Subcutaneous abdominal adipose tissue (tissue), 5 donors: ENCODE measurements around the gene STARD10.

Source experiments
- H3K27ac ChIP-seq: one replicate; pipeline ENCODE4 v1.7.0; 2013; ENCODE audit warnings: low read depth, mild to moderate bottlenecking, inconsistent platforms, low read length, moderate library complexity
- H3K27me3 ChIP-seq, 5 donors: one replicate each; pipeline ENCODE4 v1.7.0; 2013; ENCODE audit warnings: low read length in 5 of 5, inconsistent platforms in 1 of 5; ENCODE audit not compliant: control insufficient read depth in 5 of 5, insufficient read depth in 4 of 5
- H3K36me3 ChIP-seq, 5 donors: one replicate each; pipeline ENCODE4 v1.7.0; 2013; ENCODE audit warnings: low read length in 5 of 5; ENCODE audit not compliant: control insufficient read depth in 5 of 5, insufficient read depth in 5 of 5
- H3K4me1 ChIP-seq, 5 donors: one replicate each; pipeline ENCODE4 v1.7.0; 2013; ENCODE audit warnings: low read length in 5 of 5, mild to moderate bottlenecking in 3 of 5, moderate library complexity in 1 of 5; ENCODE audit not compliant: control insufficient read depth in 5 of 5, insufficient read depth in 5 of 5
- H3K4me3 ChIP-seq, 5 donors: one replicate each; pipeline ENCODE4 v1.7.0; 2013; ENCODE audit warnings: low read length in 5 of 5, low read depth in 1 of 5
- H3K9ac ChIP-seq, 5 donors: one replicate each; pipeline ENCODE4 v1.7.0; 2013; ENCODE audit warnings: low read length in 5 of 5, mild to moderate bottlenecking in 4 of 5, moderate library complexity in 3 of 5
- H3K9me3 ChIP-seq, 5 donors: one replicate each; pipeline ENCODE4 v1.7.0; 2013; ENCODE audit warnings: low read length in 5 of 5; ENCODE audit not compliant: control insufficient read depth in 5 of 5
- donor health status: healthy.
- donor health status: healthy.
- donor health status: healthy.
- donor health status: healthy.
- donor health status: healthy.

The STARD10 gene, protein sequence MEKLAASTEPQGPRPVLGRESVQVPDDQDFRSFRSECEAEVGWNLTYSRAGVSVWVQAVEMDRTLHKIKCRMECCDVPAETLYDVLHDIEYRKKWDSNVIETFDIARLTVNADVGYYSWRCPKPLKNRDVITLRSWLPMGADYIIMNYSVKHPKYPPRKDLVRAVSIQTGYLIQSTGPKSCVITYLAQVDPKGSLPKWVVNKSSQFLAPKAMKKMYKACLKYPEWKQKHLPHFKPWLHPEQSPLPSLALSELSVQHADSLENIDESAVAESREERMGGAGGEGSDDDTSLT

DNA sequence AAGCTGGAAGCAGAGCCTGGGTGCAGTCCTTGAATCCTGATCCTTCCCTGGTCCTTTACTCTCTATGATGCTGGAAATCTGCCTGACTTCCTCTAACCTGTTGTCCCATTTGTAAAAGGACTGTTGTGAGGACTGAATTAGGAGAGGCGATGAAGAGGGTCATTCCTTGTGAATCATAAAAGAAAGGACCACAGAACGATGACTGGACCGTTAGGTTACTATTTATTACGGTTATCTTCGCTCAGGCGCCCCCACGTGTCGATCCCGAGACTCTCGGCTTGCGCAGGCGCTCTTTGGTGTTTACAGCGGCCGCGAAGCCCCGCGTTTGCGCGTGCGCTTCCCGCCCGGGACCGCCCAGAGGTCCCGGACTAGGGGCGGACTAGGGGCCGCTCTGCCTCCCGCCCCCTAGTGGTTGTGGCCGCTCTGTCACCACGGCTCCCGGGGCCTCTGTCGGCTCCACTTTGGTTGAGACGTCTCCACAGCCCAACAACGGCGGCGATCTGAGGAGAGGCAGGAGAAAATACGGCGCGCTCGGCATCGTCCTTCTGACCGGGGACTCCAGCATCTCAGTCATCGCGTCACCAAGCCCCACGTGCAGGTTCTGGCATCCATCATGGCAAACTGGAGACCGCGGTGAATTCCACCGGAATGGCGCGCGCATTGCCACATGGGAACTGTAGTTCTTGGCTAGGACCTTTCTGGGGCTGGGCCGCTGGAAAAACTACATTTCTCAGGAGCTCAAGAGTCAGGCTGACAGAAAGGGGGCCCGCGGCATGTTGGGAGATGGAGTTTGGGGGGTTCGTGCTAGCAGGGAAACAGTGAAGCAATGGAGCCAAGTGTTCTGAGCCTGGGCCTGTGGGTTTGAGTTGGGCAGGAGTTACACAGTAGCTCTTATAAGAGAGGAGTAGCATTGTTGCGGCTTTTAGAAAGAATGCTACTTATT is at the start of gene STARD10:
TSS of gene STARD10 (minus strand) at position 623 of the 943 bp plus-strand sequence. CDS start 12,866 bp downstream, outside the sequence.
- Histone ChIP-seq H3K36me3 (no peaks in the 10 kb centered on the region), H3K9ac (peak within 1 kb of the TSS in 4 of 5 donors; percentile 36 to 71 (median 64)), H3K4me1 (peaks cover 0 to 35% (median 27%) of the 10 kb centered on the region in 5 donors), H3K27me3 (no peaks in the 10 kb centered on the region), H3K9me3 (no peaks in the 10 kb centered on the region), H3K4me3 (peak within 1 kb of the TSS; percentile 72 to 91 (median 82)), H3K27ac (peak within 1 kb of the TSS; percentile 82)

DNA sequence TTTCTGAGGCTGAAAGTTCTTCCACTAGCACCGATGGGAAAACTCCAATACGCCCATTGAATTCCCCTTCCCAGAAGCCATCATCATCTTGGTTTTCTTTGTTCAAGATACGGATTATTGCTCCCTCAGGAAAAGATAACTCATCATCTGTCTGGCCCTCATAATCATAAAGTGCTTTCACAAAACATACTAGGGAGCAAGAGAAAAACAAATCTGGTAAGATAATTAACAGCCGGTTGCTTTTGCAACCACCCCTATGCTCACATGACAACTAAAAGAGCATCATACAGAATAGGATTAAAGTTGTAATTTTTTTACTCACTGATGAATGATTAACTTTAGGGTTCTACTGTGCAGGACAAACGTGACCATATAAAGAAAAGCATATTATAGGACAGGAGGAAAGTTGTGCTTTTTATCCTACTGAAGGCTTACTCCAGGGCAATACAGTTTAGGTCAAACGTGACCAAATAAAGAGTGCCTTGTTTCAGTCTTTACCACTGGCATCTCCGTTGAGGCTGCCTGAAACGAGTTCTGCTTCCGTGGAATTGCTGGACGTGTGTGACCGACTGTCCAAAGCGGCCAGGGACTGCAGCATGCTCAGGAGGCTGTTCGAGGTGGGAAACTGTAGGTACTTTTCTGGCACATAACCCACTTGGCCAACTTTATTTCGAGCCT is 48.9 kb upstream of the STARD10 start:
- Histone ChIP-seq H3K27me3 (no peaks in the 10 kb centered on the region), H3K9me3 (no peaks in the 10 kb centered on the region), H3K4me3 (no peak overlapping the region), H3K4me1 (peaks cover 0 to 20% (median 7%) of the 10 kb centered on the region in 5 donors), H3K36me3 (peaks cover 11 to 64% (median 29%) of the 10 kb centered on the region in 5 donors), H3K9ac (no peak overlapping the region), H3K27ac (peak overlapping the region; percentile 34)

DNA sequence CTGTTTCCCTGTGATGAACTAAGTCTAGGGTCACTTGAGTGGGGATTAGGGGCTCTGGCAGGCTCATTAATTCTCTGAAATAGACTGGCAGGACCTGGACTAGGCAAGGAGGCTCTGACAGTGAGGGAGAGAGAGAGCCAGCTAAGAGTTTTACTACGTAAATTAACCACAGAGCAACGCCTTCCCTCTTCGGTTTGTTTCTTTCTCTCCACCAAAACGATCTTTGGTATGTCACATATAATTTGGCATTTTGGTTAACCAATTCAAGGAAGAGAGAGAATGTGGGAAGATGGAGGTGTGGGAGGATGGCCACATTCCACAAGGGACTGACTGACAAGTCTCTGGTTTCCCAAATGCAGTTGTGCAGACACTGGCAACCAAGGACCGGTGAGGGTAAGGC is 48.3 kb upstream of the STARD10 start:
- H3K27me3 ChIP-seq = no peaks in the 10 kb centered on the region
- H3K9ac ChIP-seq = no peak overlapping the region
- H3K4me1 ChIP-seq = peaks cover 0 to 26% (median 7%) of the 10 kb centered on the region in 5 donors
- H3K9me3 ChIP-seq = no peaks in the 10 kb centered on the region
- H3K4me3 ChIP-seq = no peak overlapping the region
- H3K36me3 ChIP-seq = peaks cover 11 to 70% (median 33%) of the 10 kb centered on the region in 5 donors
- H3K27ac ChIP-seq = peak overlapping the region; percentile 34

DNA sequence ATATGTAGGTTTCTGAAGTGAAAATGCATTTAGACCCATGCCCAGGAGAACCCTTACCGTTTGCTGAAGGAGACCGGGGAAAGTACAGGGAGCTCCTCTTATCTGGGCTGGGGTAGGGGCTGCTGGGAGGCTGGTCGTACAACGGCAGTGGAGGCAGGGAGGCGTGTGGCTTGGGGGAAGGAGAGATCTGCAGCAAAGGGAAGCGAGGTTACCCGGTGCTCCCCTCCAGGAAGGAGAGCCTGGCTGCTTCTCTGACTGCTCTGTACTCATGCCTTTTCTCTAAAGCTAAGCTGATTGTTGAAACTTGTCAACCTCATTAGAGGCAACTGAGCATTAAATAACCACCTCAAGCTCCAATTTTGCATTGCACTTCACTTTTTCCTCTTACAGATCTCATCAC is 47.5 kb upstream of the STARD10 start:
- Histone ChIP-seq H3K4me1 (peaks cover 0 to 31% (median 7%) of the 10 kb centered on the region in 5 donors), H3K27me3 (no peaks in the 10 kb centered on the region), H3K27ac (no peak overlapping the region), H3K4me3 (no peak overlapping the region), H3K9ac (no peak overlapping the region), H3K36me3 (peaks cover 9 to 71% (median 32%) of the 10 kb centered on the region in 5 donors), H3K9me3 (no peaks in the 10 kb centered on the region)

GRCh38 chr11:72840780-72841179 is 46.9 kb upstream of the STARD10 start:
- Histone ChIP-seq H3K4me1 (peaks cover 0 to 37% (median 10%) of the 10 kb centered on the region in 5 donors), H3K27ac (no peak overlapping the region), H3K36me3 (peaks cover 9 to 71% (median 32%) of the 10 kb centered on the region in 5 donors)

DNA sequence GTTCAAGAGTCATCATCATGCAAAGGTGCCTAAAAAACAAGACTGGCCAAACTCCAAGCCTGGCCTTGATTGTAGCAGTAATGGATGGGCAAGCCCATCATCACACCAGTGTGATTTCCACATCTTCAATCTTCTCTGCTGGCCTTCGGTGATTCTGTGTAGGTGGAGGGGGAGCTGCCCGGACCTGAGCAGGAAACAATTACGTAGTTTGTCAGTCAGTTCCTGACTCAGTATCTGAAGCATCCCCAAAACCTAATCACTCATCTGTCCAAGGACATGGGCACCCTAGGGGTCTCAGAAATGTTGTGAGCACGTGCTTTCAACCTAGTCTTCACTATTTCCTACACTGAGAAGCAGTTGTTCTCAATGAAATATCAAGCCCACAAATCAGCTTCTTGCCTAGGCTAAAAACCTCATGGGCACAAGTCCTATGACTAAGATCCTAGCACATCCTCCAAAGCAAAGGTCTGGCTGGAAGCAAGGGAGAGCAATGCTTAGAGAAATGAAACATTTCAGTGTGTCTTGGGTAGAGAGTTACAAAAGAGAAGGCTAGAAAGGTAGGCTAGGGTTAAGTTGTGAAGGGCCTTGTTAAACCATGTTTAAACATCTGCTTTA is 45.0 kb upstream of the STARD10 start:
- H3K27me3 ChIP-seq = no peaks in the 10 kb centered on the region
- no peak overlapping the region for H3K9ac ChIP-seq
- H3K9me3 ChIP-seq = no peaks in the 10 kb centered on the region
- no peak overlapping the region for H3K27ac ChIP-seq
- no peak overlapping the region for H3K4me3 ChIP-seq
- peaks cover 10 to 57% (median 15%) of the 10 kb centered on the region in 5 donors for H3K4me1 ChIP-seq
- peaks cover 9 to 65% (median 32%) of the 10 kb centered on the region in 5 donors for H3K36me3 ChIP-seq

More at GRCh38 chr11:72840780-72841179, 46.9 kb upstream of the STARD10 start:
- Histone ChIP-seq H3K9ac (no peak overlapping the region), H3K27me3 (no peaks in the 10 kb centered on the region), H3K9me3 (no peaks in the 10 kb centered on the region), H3K4me3 (no peak overlapping the region)

DNA sequence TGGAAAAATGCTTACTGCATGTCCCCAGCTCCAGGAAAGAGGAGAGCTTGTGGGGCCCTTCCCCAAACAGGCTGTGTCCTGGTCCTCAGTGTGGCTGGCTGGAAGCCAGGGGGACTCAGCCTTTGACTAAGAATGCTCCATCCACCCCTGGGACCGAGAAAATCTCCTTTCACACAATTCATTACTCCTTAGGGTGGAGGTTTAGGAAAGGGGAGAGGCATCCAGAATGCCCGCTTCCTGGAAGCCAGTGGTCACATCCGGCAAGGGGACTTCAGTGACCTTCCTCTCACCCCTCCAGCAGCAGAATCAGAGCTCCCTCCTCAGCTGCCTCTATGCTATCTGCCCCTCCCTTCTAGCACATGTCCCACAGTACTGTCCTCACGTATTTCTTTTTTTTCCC is 42.3 kb upstream of the STARD10 start:
- H3K4me1 ChIP-seq = peaks cover 17 to 66% (median 25%) of the 10 kb centered on the region in 5 donors
- no peaks in the 10 kb centered on the region for H3K9me3 ChIP-seq
- peaks cover 4 to 43% (median 18%) of the 10 kb centered on the region in 5 donors for H3K36me3 ChIP-seq
- peak overlapping the region in 2 of 5 donors; percentile 10 to 35 for H3K9ac ChIP-seq
- H3K4me3 ChIP-seq = no peak overlapping the region
- H3K27me3 ChIP-seq = no peaks in the 10 kb centered on the region
- H3K27ac ChIP-seq = peak overlapping the region; percentile 90

DNA sequence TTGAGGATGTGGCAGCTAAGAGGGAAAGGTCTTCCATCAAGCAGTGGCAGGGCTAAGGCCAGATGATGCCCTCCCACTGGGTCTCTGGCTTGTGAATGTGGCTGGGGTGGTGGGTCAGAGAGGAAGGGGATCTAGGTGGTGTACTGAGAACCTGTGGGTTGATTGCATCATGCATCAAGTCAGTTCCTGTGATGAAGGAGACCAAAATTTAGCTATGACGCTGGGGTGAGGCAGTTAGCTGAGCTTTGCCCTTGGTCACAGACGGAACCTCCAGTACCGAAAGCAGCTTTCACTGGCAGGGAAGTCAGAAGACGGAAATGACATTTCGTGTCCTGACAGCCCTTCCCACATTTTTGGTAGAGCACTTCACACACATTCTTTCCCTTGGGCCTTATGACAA is 41.1 kb upstream of the STARD10 start:
- peak overlapping the region in 1 of 5 donors; percentile 11 for H3K4me3 ChIP-seq
- no peaks in the 10 kb centered on the region for H3K27me3 ChIP-seq
- peak overlapping the region; percentile 90 for H3K27ac ChIP-seq
- peaks cover 4 to 41% (median 13%) of the 10 kb centered on the region in 5 donors for H3K36me3 ChIP-seq
- H3K9me3 ChIP-seq = no peaks in the 10 kb centered on the region
- peaks cover 12 to 66% (median 25%) of the 10 kb centered on the region in 5 donors for H3K4me1 ChIP-seq
- H3K9ac ChIP-seq = peak overlapping the region in 2 of 5 donors; percentile 54 to 59

- Histone ChIP-seq H3K36me3 (peaks cover 4 to 36% (median 12%) of the 10 kb centered on the region in 5 donors), H3K9ac (peak overlapping the region in 1 of 5 donors; percentile 26), H3K27me3 (no peaks in the 10 kb centered on the region), H3K4me1 (peaks cover 12 to 67% (median 25%) of the 10 kb centered on the region in 5 donors), H3K27ac (peak overlapping the region; percentile 90), H3K9me3 (no peaks in the 10 kb centered on the region), H3K4me3 (no peak overlapping the region)
Measured at GRCh38 chr11:72833811-72834493, 40.1 kb upstream of the STARD10 start.
